ENCODE results near the gene CABP2.

GRCh38 chr11:67528376-67528775, 5.1 kb upstream of the CABP2 start:
- TF ChIP-seq CTCF (conservative IDR thresholded peaks at IDR 0.05 in 1 of 2, IDR thresholded peaks at IDR 0.05 in 1 of 2; ENCODE audit: low read depth in 1 of 2, low read length in 2 of 2) = no peak
- TF ChIP-seq EZH2 (IDR thresholded peaks at IDR 0.05; ENCODE audit: low read length, missing control alignments) = no peak

All from fibroblast of lung (primary cell).